GM12878 (cell line): ENCODE measurements around the gene VGLL2.

Experiments used
- CTCF ChIP-seq, 3 experiments: IDR thresholded peaks in 2 of 3; conservative IDR thresholded peaks in 1 of 3; 2 replicates each; pipeline ENCODE4 v1.5.1; 2011; ENCODE audit warnings: low read depth in 3 of 3, low read length in 3 of 3, mild to moderate bottlenecking in 3 of 3, control low read depth in 2 of 3, moderate library complexity in 2 of 3, inconsistent platforms in 1 of 3, mixed read lengths in 1 of 3; ENCODE audit not compliant: control insufficient read depth in 2 of 3, insufficient read depth in 1 of 3; ENCODE audit errors: extremely low read depth in 1 of 3
- EP300 ChIP-seq, 2 experiments: fragments of 150-350 bp in 1 of 2; IDR thresholded peaks; 2 replicates each; pipeline ENCODE4 v1.6.1; 2011 to 2012; ENCODE audit warnings: low read depth in 2 of 2, low read length in 2 of 2, borderline replicate concordance in 1 of 2, improper control_type of control experiment in 1 of 2, inconsistent platforms in 1 of 2; ENCODE audit not compliant: control insufficient read depth in 1 of 2
- FOS ChIP-seq: IDR thresholded peaks from 3 replicates; pipeline ENCODE4 v1.6.1; 2011; ENCODE audit warnings: borderline replicate concordance; ENCODE audit not compliant: insufficient read length; ENCODE audit errors: extremely low read depth
- NBN ChIP-seq: fragments of 450-650 bp; IDR thresholded peaks from 2 replicates; pipeline ENCODE4 v1.6.1; 2016
- POLR2A ChIP-seq: IDR thresholded peaks from 2 replicates; pipeline ENCODE4 v1.6.1; 2011; ENCODE audit warnings: low read depth, mild to moderate bottlenecking, low read length
- SIX5 ChIP-seq: IDR thresholded peaks from 2 replicates; pipeline ENCODE4 v1.6.1; 2011; ENCODE audit warnings: mild to moderate bottlenecking, low read depth, low read length, moderate library complexity; ENCODE audit not compliant: severe bottlenecking
- SUZ12 ChIP-seq: fragments of 200-600 bp; sonication (generic); IDR thresholded peaks from one replicate; pipeline ENCODE4 v1.6.1; 2018; ENCODE audit warnings: antibody characterized with exemption, mild to moderate bottlenecking; ENCODE audit not compliant: unreplicated experiment
- USF1 ChIP-seq: IDR thresholded peaks from 2 replicates; pipeline ENCODE4 v1.6.1; 2011; ENCODE audit warnings: borderline replicate concordance, low read depth, mild to moderate bottlenecking, moderate library complexity, mixed read lengths, low read length; ENCODE audit not compliant: insufficient read depth; ENCODE audit errors: extremely low read length
- ZBTB11 ChIP-seq: fragments of 450-650 bp; formaldehyde crosslinking; IDR thresholded peaks from 2 replicates; pipeline ENCODE4 v1.5.0; 2022; ENCODE audit warnings: mild to moderate bottlenecking, missing genetic modification characterization
- ZZZ3 ChIP-seq: IDR thresholded peaks from 2 replicates; pipeline ENCODE4 v1.6.1; 2011; ENCODE audit warnings: low read depth; ENCODE audit not compliant: control insufficient read depth, insufficient read length

- no peak for TF ChIP-seq CTCF (IDR thresholded peaks at IDR 0.05 in 2 of 3, conservative IDR thresholded peaks at IDR 0.05 in 1 of 3; ENCODE audit: control insufficient read depth in 2 of 3, extremely low read depth in 1 of 3, insufficient read depth in 1 of 3, low read depth in 3 of 3, low read length in 3 of 3)
- no peak for TF ChIP-seq NBN
- TF ChIP-seq ZBTB11, result no peak
- no peak for TF ChIP-seq FOS
- no peak for TF ChIP-seq USF1
- TF ChIP-seq EP300 (IDR thresholded peaks at IDR 0.05; ENCODE audit: borderline replicate concordance in 1 of 2, control insufficient read depth in 1 of 2, low read depth in 2 of 2, low read length in 2 of 2), result no peak
- TF ChIP-seq ZZZ3, result no peak
- TF ChIP-seq SIX5, result no peak
- TF ChIP-seq SUZ12, result no peak
- no peak for TF ChIP-seq POLR2A
Observed at GRCh38 chr6:117270843-117271507, 5.6 kb downstream of the VGLL2 start.
